ENCODE measurements around the gene TMEM135. TPM values are rescaled to one million over a fixed set of nuclear protein-coding genes. Genes with fewer than 3 reads are reported as not detected.

Gene TMEM135
- total RNA-seq, 2 experiments from 2014 or later: 14.1 to 15.6 TPM

GRCh38 chr11:87295237-87295636 lies 257.5 kb downstream of the TMEM135 start:
- Histone ChIP-seq H3K4me1 (ENCODE audit: insufficient read depth, low read length) (no peaks in the 10 kb centered on the region), H3K9me3 (ENCODE audit: control insufficient read depth in 1 of 2, insufficient read depth in 1 of 2, low read length in 2 of 2) (no peaks in the 10 kb centered on the region), H3K36me3 (ENCODE audit: insufficient read depth, low read length) (no peaks in the 10 kb centered on the region), H3K4me3 (ENCODE audit: low read length) (no peak overlapping the region), H3K27me3 (ENCODE audit: control insufficient read depth in 1 of 2, insufficient read depth in 2 of 2, low read length in 2 of 2) (no peaks in the 10 kb centered on the region), H3K27ac (ENCODE audit: low read depth in 1 of 2, low read length in 2 of 2) (no peak overlapping the region)
- no peak for TF ChIP-seq CTCF (IDR thresholded peaks at IDR 0.05)
- Mint-ChIP-seq H3K27ac (no peak overlapping the region), H3K4me3 (no peak overlapping the region), H3K36me3 (ENCODE audit: low read depth) (no peaks in the 10 kb centered on the region), H3K4me1 (ENCODE audit: low read depth) (no peaks in the 10 kb centered on the region), H3K27me3 (no peaks in the 10 kb centered on the region), H3K9me3 (no peaks in the 10 kb centered on the region)
- ATAC-seq (ENCODE audit: poor library complexity) (no peak), DNase-seq (no peak)
- ChIA-PET POLR2A (no interaction called here), CTCF (no interaction called here)
- intact Hi-C loops (cut with DNase I, micrococcal nuclease): no loop called here

GRCh38 chr11:87296627-87297026 lies 258.9 kb downstream of the TMEM135 start:
- TF ChIP-seq CTCF (IDR thresholded peaks at IDR 0.05): no peak
- DNase-seq: no peak
- H3K4me1 Mint-ChIP-seq (ENCODE audit: low read depth): no peaks in the 10 kb centered on the region
- Histone ChIP-seq H3K9me3 (ENCODE audit: control insufficient read depth in 1 of 2, insufficient read depth in 1 of 2, low read length in 2 of 2) (no peaks in the 10 kb centered on the region), H3K36me3 (ENCODE audit: insufficient read depth, low read length) (no peaks in the 10 kb centered on the region), H3K4me3 (ENCODE audit: low read length) (no peak overlapping the region), H3K4me1 (ENCODE audit: insufficient read depth, low read length) (no peaks in the 10 kb centered on the region), H3K27me3 (ENCODE audit: control insufficient read depth in 1 of 2, insufficient read depth in 2 of 2, low read length in 2 of 2) (no peaks in the 10 kb centered on the region), H3K27ac (ENCODE audit: low read depth in 1 of 2, low read length in 2 of 2) (no peak overlapping the region)
- H3K36me3 Mint-ChIP-seq (ENCODE audit: low read depth): no peaks in the 10 kb centered on the region
- no peak overlapping the region for H3K27ac Mint-ChIP-seq
- no peak overlapping the region for H3K4me3 Mint-ChIP-seq
- ChIA-PET CTCF (no interaction called here), POLR2A (no interaction called here)
- no peaks in the 10 kb centered on the region for H3K27me3 Mint-ChIP-seq
- no peaks in the 10 kb centered on the region for H3K9me3 Mint-ChIP-seq
- no peak for ATAC-seq (ENCODE audit: poor library complexity)
- intact Hi-C loops (cut with DNase I, micrococcal nuclease): no loop called here

- H3K27ac ChIP-seq (ENCODE audit: low read depth in 1 of 2, low read length in 2 of 2): no peak overlapping the region
- H3K36me3 ChIP-seq (ENCODE audit: insufficient read depth, low read length): no peaks in the 10 kb centered on the region
- Mint-ChIP-seq H3K4me3 (no peak overlapping the region), H3K27ac (no peak overlapping the region), H3K27me3 (no peaks in the 10 kb centered on the region), H3K9me3 (no peaks in the 10 kb centered on the region), H3K4me1 (ENCODE audit: low read depth) (no peaks in the 10 kb centered on the region), H3K36me3 (ENCODE audit: low read depth) (peaks cover under 1% of the 10 kb centered on the region)
- ATAC-seq (ENCODE audit: poor library complexity): no peak
- CTCF ChIA-PET: no interaction called here
- no peak overlapping the region for H3K4me3 ChIP-seq (ENCODE audit: low read length)
- H3K9me3 ChIP-seq (ENCODE audit: control insufficient read depth in 1 of 2, insufficient read depth in 1 of 2, low read length in 2 of 2): no peaks in the 10 kb centered on the region
- TF ChIP-seq CTCF (IDR thresholded peaks at IDR 0.05): no peak
- POLR2A ChIA-PET: interaction anchor here (0.6 kb wide), 1 partner anchor 1615 kb away, joined by 3 read pairs; no protein-coding TSS in a partner anchor
- H3K27me3 ChIP-seq (ENCODE audit: control insufficient read depth in 1 of 2, insufficient read depth in 2 of 2, low read length in 2 of 2): no peaks in the 10 kb centered on the region
- no peak for DNase-seq
- intact Hi-C loops (cut with DNase I, micrococcal nuclease): no loop called here
- H3K4me1 ChIP-seq (ENCODE audit: insufficient read depth, low read length): no peaks in the 10 kb centered on the region
Measured at GRCh38 chr11:87298155-87298554, 260.4 kb downstream of the TMEM135 start.
